GM15510 (cell line): ENCODE data around the gene RANGRF.

Experiments used
- POLR2A ChIP-seq: IDR thresholded peaks from 3 replicates; pipeline ENCODE4 v1.6.1; 2011; ENCODE audit warnings: borderline replicate concordance; ENCODE audit not compliant: insufficient read length; ENCODE audit errors: extremely low read depth

RANGRF gene

GRCh38 chr17:8266648-8267479, 21.6 kb upstream of the RANGRF start:
- TF ChIP-seq POLR2A: no peak

GRCh38 chr17:8267480-8268147, 20.9 kb upstream of the RANGRF start:
- no peak for TF ChIP-seq POLR2A

- TF ChIP-seq POLR2A: no peak
Measured at GRCh38 chr17:8268550-8269298, 19.7 kb upstream of the RANGRF start.

- TF ChIP-seq POLR2A: no peak
Measured at GRCh38 chr17:8272421-8272820, 16.0 kb upstream of the RANGRF start.

GRCh38 chr17:8273884-8274444, 14.5 kb upstream of the RANGRF start:
- TF ChIP-seq POLR2A: no peak

GRCh38 chr17:8274816-8275215, 13.7 kb upstream of the RANGRF start:
- TF ChIP-seq POLR2A: no peak

- no peak for TF ChIP-seq POLR2A
Measured at GRCh38 chr17:8275421-8276290, 12.8 kb upstream of the RANGRF start.

- TF ChIP-seq POLR2A: no peak
Measured at GRCh38 chr17:8277317-8277716, 11.2 kb upstream of the RANGRF start.

- no peak for TF ChIP-seq POLR2A
Measured at GRCh38 chr17:8282345-8282744, 6.1 kb upstream of the RANGRF start.

GRCh38 chr17:8283356-8283755, 5.1 kb upstream of the RANGRF start:
- TF ChIP-seq POLR2A: no peak

- TF ChIP-seq POLR2A: no peak
Measured at GRCh38 chr17:8284126-8284525, 4.3 kb upstream of the RANGRF start.

GRCh38 chr17:8285270-8286181, 2.9 kb upstream of the RANGRF start:
- no peak for TF ChIP-seq POLR2A

- no peak for TF ChIP-seq POLR2A
Measured at GRCh38 chr17:8287651-8288335, 677 bp upstream of the RANGRF start.

GRCh38 chr17:8289103-8289397, 580 bp downstream of the RANGRF start:
- TF ChIP-seq POLR2A: no peak

GRCh38 chr17:8290043-8290442, 1.6 kb downstream of the RANGRF start:
- no peak for TF ChIP-seq POLR2A
